CD1c-positive myeloid dendritic cell (primary cell): ENCODE data around the gene TLX3.

Experiments
- DNase-seq: peaks from one replicate; pipeline ENCODE4 v3.0.0-alpha.2; 2016; ENCODE audit errors: extremely low spot score

TLX3 gene

GRCh38 chr5:171306166-171306565 lies 2.9 kb upstream of the TLX3 start:
- DNase-seq: no peak

GRCh38 chr5:171306781-171307591 lies 2.1 kb upstream of the TLX3 start:
- no peak for DNase-seq

- no peak for DNase-seq
Observed at GRCh38 chr5:171307789-171308452, 1.1 kb upstream of the TLX3 start.

- DNase-seq: no peak
Observed at GRCh38 chr5:171309276-171310211, 496 bp downstream of the TLX3 start.

GRCh38 chr5:171310212-171310818 lies 1.3 kb downstream of the TLX3 start:
- DNase-seq: no peak

- no peak for DNase-seq
Observed at GRCh38 chr5:171310819-171311321, 1.8 kb downstream of the TLX3 start.

- no peak for DNase-seq
Observed at GRCh38 chr5:171311322-171312077, 2.5 kb downstream of the TLX3 start.

- no peak for DNase-seq
Observed at GRCh38 chr5:171312129-171312974, 3.3 kb downstream of the TLX3 start.

- DNase-seq: no peak
Observed at GRCh38 chr5:171313481-171314206, 4.6 kb downstream of the TLX3 start.

- DNase-seq: no peak
Observed at GRCh38 chr5:171314728-171315385, 5.8 kb downstream of the TLX3 start.

GRCh38 chr5:171315386-171315891 lies 6.4 kb downstream of the TLX3 start:
- no peak for DNase-seq

GRCh38 chr5:171315925-171316257 lies 6.8 kb downstream of the TLX3 start:
- no peak for DNase-seq

- no peak for DNase-seq
Observed at GRCh38 chr5:171316258-171317121, 7.4 kb downstream of the TLX3 start.

- no peak for DNase-seq
Observed at GRCh38 chr5:171317230-171317629, 8.2 kb downstream of the TLX3 start.

- DNase-seq: no peak
Observed at GRCh38 chr5:171318026-171318425, 9.0 kb downstream of the TLX3 start.

GRCh38 chr5:171321447-171321846 lies 12.4 kb downstream of the TLX3 start:
- DNase-seq: no peak

GRCh38 chr5:171322527-171322926 lies 13.5 kb downstream of the TLX3 start:
- DNase-seq: no peak

GRCh38 chr5:171323007-171323406 lies 14.0 kb downstream of the TLX3 start:
- no peak for DNase-seq
